Left kidney (tissue), 8 donors: ENCODE data around the gene RASL10A. TPM values are rescaled to one million over a fixed set of nuclear protein-coding genes. Genes with fewer than 3 reads are reported as not detected.
"Not testable (repeated sequence)": the region's sequence is repeated elsewhere in the genome, so short reads cannot be mapped to it uniquely, and the experiment has no call there.

Experiments
- DNase-seq: peaks from one replicate; pipeline ENCODE4 v3.0.0-alpha.2; 2013
- long read RNA-seq, 8 donors: transcript quantifications; one replicate each; lab custom pipeline, GENCODE V29; 2026
- polyA plus RNA-seq: library from polyadenylated mRNA; unstranded; fragments of 120-200 nt; gene quantifications from one replicate; pipeline ENCODE4 v1.2.1, GENCODE V29; 2013; ENCODE audit not compliant: insufficient read length

The RASL10A gene, protein sequence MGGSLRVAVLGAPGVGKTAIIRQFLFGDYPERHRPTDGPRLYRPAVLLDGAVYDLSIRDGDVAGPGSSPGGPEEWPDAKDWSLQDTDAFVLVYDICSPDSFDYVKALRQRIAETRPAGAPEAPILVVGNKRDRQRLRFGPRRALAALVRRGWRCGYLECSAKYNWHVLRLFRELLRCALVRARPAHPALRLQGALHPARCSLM
- polyA plus RNA-seq: 0.40 TPM
- long read RNA-seq, donor 1: 0 reads
- long read RNA-seq, donor 2: 0 reads
- long read RNA-seq, donor 3: 0 reads
- long read RNA-seq, donor 4: 0 reads
- long read RNA-seq, donor 5: 0 reads
- long read RNA-seq, donor 6: 0 reads
- long read RNA-seq, donor 7: 0 reads
- long read RNA-seq, donor 8: 0 reads

DNA sequence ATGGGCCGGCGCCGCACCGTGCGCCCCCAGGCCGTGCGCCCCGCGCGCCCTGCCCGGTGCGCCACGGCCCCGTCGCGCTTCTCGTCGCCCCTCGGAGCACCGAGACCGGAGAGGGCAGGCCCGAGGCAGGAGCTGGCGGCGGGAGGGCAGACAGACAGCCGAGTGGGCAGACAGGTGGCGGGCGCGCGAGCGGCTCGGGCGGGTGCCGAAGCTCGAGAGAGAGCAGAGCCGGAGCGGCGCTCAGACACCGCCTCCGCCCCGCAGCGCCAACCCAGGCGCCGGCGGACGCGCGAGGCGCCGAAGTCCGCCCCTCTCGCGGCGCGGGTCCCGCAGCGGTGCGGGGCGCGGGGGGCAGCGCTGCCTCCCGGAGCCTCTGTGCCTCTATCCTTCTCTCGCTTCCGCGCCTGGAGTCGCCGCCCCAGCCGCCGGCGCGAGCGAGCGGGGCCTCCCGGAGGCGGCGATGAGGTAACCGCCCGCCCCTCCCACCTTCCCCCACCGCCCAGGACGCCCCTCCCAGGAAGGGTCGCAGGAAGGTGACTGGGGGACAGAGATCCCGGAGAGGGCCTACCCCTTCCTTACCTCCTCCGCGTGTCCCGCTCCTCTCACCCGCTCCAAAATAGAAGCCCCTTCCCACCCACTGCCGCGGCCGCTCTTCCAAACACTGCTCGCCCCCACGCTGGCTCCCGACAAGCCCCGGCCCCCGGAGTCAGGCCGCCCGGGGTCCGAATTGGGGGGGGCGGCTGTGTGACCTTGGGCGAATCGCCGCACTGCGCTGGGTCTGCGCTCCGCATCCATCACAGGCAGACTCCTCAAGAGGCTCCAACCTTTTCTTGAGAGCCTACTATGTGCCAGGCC, at the start of gene RASL10A:
Gene RASL10A (minus strand): TSS at position 412 of the 855 bp plus-strand sequence. CDS start 451 bp downstream, outside the sequence.
- DNase-seq: no peak

DNA sequence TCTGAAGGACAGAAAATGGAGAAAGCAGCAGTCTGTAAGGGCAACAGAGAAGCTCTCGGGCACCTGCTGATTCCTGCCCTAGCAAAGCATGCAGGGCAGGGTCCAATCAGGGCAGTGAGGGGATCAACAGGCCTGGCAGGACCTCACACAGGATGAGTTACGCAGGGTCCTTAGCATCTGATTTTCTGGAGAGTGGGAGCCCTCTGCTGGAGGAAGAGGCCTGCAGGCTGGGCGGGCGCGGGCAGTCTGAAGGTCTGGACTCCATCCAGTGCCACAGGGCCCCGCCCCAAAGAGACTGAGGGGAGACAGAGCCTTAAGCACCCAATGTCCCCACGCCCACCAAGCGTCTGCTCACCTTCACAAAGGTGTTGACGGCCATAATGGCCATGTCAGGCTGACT, 44.0 kb upstream of the RASL10A start:
- no peak for DNase-seq

DNA sequence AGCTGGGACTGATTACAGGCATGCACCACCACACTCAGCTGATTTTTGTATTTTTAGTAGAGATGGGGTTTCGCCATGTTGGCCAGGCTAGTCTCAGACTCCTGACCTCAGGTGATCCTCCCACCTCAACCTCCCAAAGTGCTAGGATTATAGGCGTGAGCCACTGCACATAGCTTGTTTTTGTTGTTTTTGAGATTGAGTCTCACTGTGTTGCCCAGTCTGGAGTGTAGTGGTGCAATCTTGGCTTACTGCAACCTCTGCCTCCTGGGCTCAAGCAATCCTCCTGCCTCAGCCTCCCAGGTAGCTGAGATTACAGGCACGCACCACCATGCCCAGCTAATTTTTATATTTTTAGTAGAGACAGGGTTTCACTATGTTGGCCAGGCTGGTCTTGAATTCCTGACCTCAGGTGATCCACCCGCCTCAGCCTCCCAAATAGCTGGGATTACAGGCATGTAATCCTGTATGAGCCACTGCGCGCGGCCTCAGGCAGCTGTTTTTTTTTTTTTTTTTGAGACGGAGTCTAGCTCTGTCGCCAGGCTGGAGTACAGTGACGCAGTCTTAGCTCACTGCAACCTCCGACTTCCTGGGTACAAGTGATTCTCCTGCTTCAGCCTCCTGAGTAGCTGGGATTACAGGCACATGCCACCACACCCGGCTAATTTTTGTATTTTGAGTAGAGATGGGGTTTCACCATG, 41.8 kb upstream of the RASL10A start:
- not testable (repeated sequence) for DNase-seq

DNA sequence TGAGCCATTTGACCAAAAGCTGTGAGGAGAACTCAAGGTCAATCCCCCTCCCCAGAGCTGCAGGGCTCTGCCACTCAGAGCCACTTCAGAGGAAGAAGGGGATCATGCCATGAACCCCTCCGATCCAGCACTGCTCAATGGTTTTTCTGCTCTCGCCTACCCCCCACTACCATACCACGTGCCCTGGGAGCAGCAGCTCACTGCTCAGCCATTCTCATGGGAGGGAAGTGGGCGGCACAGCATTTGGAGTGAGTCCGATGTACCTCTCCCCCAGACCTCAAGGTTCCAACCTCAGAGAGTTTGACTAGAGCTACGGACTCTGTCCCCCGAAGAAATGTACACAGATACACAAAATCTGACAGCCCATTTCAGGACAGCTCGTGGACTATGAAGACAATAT, 38.4 kb upstream of the RASL10A start:
- DNase-seq: no peak

DNA sequence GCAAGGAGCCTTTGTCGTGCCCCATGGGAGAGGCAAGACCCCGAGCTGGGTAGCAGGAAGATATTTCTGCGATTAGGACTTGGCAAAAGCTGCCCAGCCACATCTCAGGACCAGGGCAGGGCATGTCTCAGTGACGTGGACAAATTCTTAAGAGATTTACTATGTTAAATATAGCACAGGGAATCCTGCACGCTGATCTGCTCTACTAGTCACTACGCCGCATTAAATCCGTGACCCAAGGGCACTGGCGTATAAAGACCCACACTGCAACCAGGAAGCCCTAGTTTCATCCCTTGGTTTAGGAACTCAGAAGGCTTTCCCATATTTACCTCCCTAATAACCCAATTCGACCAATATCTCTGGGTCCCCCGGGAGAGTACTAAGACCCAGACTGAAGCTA, 37.8 kb upstream of the RASL10A start:
- DNase-seq: no peak

DNA sequence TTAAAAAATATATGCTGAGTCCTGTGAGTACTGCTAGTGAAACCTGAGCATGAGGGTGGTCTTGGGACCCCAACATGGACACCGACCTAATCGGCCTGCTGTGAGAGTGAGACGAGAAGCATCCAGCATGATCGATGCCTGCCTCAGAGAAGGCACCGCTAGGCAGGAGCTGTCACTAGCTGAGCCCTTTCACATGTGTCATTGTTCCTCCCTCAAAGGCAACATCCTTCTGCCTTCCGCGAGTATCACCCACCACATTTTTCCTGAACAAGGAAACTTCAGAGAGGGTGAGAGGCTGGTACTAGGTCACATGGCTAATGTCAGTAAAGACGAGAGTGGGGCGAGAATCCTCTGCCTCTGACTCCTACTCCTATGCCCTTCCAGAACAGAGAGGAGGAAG, 37.3 kb upstream of the RASL10A start:
- DNase-seq: no peak

DNA sequence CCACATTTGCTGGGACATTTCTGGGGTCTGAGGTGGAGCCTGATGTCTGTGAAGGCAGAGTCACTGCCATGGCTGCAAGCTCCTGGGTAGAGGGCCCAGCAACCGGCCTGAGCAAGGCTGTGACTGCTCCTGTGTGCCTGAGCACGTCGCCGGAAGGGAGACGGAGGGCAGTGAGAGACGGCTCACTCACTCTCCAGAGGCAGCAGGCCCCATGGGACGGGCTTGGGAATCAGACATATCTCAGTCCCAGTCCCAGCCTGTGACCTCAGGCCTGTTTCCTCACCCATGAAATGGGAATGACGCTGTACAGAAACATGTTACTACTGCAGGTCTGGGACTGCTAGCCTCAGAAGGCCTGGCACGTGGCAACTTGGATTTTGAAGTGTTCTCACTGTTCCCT, 36.4 kb upstream of the RASL10A start:
- no peak for DNase-seq

DNA sequence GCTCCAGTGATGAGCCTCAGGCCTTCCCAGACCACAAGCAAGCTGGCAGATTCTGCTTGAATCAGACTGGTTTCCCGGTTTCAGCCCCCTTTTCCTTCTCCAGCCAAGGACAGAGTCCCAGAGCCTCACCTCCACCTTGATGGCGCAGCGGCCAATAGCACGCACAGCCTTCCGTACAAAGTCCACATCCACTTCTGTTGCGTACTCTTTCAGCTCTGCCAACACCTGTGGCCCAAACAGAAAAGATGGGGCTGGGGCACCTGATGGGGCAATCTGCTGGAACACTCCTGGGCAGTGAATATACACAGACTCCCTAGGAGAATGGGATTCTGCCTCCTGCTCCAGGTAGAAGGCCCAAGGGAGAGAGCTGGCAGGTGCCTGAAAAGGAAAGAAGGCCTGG, 35.5 kb upstream of the RASL10A start:
- DNase-seq: no peak

DNA sequence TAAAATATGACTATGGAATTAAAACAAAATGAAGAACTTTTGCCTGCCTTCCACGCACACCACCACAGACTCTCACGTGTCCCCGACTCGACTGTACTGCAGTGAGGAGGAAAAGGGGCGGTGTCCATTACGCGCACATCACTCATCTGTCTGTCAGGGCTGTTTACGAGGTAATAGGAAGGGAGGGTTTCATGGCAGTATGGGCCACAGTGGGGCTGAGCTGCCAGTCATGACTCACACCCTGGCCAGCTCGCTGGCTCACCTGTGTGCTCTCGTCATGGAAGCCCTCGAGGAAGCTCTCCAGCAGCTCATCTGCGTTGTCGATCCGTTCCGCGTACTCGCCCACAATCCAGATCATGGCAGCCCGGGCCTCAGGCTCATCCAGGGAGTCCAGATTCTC, 33.5 kb upstream of the RASL10A start:
- no peak for DNase-seq

DNA sequence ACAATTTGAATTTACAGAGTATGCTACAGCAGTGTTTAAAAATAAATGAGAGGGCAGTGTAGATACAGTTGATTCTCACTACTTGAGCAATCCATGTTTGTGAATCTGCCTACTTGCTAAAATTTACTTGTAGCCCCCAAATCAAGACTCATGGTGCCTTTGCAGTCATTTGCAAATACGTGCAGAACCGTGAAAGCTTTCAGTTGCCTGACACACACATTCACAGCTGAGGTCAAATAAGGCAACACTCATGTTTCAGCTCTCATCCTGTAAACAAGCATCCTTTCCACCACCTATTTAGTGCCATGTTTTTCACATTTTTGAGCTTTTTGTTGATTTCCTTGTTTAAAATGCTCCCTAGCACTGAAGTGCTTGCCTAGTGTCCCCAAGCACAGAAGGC, 32.5 kb upstream of the RASL10A start:
- DNase-seq: no peak

DNA sequence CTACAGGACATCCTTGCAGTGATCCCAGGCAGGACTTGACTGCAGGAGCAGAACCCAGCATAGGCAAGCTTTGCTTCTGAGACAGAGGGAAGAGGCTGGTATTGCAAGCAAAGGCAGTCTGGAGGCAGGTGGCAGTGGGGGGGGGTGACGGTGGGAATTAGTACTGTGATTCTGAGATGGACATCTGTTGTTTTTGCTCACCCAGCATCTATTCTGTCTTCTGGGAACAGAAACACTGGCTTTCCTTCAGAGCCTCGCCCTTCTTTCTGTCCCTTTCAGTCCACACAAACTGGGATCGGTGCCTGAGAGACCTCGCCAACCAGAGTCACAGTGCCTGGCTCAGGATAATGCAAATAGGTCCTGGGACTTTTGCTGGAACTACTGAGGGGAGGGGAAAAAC, 31.2 kb upstream of the RASL10A start:
- no peak for DNase-seq

DNA sequence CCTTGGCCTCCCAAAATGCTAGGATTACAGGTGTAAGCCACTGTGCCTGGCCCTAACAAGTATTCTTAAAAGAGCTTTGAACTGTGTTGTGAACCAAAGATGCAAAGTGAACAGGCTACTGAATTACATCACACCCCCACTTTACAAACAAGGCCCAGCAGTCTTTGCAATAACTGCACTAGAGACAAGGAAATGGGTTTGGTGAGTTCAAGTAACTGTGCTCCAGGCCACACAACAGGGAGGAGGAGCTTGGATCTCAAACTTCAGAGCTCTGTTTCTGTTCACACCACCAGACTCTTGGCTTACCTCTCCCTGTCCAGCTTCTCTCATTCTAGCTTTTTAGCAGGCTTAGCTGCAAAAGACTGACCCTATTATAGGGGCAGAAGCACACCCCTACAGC, 30.4 kb upstream of the RASL10A start:
- no peak for DNase-seq

DNA sequence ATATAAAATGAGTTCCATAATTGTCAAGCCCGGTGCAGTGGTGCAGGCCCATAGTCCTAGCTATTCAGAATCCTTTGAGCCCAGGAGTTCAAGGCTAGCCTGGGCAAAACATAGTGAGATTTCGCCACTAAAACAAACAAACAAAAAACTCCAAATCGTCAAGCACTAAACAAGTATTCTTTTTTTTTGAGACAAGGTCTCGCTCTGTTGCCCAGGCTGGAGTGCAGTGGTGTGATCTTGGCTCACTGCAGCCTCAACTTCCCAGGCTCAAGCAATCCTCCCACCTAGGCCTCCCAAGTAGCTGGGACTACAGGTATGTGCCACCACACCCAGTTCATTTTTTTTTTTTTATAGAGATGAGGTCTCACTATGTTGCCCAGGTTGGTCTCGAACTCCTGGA, 29.4 kb upstream of the RASL10A start:
- DNase-seq: not testable (repeated sequence)

DNA sequence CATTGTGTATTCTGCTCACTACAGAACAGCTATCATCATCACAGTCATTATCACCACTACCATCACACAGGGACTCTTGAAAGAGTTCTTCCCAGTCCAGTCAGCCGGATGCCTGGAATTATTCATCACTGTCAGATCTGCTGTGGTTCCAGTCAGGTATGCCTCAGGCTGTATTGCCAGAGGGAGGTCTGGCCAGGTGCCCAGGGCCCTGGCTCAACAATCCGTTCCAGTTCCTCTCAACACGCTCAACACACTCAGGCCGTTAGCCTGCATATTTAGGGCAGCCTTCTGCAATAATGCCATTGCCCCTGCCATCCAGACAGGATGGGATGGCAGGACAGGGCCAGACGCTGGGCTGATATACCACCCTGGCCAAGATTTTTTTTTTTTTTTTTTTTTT, 28.6 kb upstream of the RASL10A start:
- DNase-seq: no peak

DNA sequence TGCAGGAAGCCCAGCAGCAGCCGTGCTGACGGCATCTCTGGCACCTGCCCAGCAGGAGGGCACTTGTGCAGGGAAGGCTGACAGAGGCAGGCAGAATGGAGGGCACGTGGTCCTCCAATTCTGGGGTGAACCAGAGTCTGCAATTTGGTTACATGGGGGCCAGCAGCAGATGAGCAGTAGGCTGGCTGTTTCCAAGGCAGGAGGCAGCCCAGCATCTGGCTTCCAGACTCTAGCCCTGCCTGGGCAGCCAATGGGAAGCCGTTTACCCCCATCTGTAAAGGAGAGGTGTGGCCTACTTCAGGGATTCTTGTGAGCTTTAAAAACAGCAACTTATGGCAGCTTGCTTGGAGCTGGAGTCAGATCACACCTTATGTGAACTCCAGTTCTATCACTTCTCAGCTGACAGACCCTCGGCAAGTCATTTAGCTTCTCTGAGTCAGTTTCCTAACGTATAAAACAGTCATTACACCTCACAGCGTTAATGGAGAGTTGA, 27.9 kb upstream of the RASL10A start:
- DNase-seq: no peak

DNA sequence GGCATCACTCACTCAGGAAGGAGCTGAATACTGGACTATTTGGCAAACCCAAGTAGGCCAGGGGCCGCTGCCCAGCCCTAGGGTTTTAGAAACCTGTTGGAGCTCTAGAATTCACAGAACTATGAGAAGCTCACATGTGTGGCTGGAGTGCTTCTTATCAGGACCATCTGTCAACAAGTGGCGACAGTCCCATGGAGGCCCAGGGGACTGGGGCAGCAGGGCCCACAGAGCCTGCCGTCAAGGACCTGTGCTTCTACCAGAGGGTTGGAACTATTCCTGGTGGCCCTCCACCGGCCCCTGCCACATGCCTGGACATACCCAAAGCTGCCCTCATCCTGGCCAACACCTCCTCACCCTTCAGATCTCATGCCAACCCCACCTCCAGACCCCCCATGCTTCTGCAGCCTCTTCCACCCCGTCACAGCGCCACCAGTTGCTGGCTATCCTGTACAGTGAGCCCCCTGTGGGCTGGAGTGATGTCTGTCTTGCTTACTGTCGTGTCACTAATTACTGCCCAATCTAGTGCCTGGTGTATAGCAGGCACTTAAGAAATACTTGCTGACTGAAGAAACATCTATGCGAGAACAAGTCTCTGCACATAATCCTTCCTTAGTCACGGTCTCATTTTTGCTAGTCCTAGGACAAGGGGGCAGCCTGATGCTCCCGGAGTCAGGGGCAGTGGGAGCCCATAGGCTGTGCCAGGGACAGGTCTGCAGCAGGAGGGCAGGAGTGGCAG, 27.2 kb upstream of the RASL10A start:
- DNase-seq: no peak

DNA sequence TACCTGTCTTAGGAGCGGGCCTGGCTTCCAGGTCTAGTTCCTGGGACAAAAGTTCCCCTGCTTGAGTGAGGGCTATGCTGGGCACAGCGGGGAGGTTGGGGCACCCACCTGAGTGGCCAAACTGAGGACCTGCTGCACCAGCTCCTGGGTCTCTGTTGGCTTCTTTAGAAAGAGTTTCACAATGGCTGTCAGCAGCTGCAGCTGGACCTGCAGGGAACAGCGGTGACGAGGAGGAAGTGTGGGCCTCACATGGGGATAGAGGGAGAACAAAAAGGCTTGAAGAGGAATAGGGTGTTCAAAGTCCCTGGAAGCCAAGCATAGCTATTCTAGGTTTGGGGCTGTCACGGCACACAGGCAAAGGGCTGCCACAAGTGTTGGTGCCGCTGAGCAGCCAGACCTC, 26.7 kb upstream of the RASL10A start:
- no peak for DNase-seq

DNA sequence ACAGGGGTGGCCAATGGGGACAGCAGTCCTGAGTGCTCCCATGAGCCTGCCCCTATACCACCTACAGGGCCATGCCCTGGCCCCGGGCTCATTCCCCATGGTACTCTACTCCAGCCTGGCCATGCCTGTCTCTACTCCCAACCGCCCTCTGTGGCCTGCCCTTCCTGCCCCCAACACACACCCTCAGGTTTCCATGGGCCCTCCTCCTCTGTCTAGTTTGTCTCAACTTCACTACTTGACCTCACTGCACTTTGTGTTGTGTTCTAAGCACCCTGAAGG, 26.3 kb upstream of the RASL10A start:
- DNase-seq: no peak

DNA sequence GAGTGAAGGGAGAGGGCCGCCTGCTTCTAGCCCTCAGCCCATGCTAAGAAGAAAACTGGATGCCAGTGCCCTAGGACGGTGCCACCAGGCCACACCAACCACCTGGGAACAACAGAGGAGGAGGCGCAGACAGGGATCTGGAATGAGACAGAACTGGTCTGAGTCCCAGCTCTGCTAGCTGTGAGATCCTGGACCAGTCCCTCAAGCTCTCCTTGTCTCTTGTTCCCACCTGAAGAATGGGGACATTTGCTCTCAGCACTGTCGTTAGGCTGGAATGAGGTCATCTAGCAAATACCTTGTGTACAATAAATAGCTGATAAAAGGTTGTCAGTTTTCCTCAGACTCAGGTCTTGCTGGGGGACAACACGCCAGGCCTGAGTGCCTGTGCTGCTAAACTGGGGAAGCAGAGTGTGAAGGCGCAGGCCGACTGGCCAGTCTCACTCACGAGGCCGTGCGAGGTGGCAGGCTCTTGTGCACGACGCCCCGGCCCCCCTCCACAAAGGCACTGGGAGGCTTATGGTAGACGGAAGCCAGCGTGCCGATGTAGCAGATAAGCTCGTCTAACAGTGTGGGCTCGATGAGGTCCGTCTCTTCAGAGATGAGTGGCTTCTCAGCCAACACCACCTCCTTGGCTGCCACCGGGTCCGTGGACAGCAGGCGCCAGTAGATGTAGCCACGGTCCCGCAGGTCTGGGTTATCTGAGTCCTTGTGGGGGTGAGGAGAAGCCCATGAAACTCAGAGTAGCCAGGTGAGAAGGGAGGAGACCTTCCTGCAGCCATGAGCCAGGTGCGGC, 25.8 kb upstream of the RASL10A start:
- no peak for DNase-seq

DNA sequence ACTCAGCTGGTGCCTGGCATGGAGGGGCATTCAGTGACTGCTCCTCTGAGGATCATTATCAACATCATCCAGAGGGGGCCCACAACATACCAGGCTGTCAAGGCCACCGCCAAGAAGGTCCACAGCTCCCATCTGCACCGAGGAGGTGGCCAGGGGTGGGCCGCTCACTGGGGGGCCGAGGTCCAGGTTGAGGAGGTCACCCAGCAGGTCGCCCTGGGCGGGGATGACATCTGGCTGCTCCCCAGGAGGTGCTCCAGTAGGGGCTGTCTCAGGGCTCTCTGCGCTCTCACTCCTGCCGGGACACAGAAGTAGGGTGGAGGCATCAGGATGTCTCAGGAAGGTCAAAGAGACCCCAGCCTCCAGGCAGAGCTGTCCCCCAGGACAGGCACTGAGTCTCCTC, 25.1 kb upstream of the RASL10A start:
- DNase-seq: no peak
